GM18508 (cell line): Measurements from ENCODE around the gene IFNL2.

Experiments used
- ATAC-seq: cut with Tn5 transposase; IDR thresholded peaks from one replicate; pipeline ENCODE4 v1.9.1; 2021; ENCODE audit warnings: moderate number of reproducible peaks; ENCODE audit not compliant: insufficient read depth, unreplicated experiment

Gene IFNL2

DNA sequence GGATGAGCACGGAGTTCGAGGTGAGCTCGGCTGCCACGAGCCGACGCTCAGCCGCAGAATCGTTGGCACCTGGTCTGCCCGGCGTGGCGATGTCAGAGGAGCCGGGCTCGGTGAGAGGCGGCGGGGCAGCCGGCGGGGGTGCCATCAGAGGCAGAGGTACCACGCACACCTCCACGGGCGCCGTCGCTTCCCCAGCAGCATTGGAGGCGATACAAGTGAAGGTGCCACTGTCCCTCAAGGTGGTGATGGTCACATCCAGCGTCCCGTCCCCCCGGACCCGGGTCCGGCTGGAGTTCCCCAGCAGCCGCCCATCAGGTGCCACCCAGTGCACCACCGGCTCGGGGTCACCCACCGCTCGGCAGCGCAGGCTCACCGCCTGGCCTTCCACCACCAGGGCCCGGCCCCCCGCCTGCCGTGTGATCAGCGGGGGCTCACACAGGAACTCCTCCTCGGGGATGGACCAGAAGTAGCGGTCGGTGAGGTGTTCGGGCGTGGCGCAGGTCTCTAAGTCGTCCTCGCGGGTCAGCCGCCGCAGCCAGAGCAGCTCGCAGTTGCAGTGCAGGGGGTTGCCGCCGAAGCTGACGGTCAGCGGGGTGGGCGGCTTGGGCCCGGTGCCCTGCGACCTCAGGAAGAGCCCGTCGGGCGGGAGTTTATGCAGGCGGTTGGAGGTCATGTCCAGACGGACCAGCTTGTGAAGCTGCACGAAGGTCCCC is 46.0 kb downstream of the IFNL2 start:
- ATAC-seq = no peak

DNA sequence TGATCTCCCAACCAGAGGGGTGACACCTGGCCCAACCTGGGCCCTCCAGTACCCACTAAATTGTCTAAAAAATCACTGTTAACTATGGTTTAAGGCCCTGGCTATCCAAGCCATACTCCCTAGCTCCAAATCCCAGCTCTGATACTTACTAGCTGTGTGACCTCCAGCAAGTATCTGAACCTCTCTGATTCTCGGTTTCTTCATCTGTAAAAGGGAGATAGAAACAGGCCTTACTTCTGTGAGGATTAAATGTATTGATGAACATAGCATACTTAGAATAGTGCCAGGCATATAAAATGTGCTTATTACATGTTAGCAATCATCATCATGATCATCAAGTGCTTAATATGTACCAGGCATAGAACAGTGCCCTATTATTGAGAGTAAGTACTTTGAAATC is 47.7 kb downstream of the IFNL2 start:
- ATAC-seq = no peak

GRCh38 chr19:39316627-39317321 is 48.6 kb downstream of the IFNL2 start:
- no peak for ATAC-seq

- ATAC-seq = no peak
Observed at GRCh38 chr19:39317476-39317875, 49.3 kb downstream of the IFNL2 start.

- ATAC-seq = no peak
Observed at GRCh38 chr19:39318071-39318470, 49.9 kb downstream of the IFNL2 start.

DNA sequence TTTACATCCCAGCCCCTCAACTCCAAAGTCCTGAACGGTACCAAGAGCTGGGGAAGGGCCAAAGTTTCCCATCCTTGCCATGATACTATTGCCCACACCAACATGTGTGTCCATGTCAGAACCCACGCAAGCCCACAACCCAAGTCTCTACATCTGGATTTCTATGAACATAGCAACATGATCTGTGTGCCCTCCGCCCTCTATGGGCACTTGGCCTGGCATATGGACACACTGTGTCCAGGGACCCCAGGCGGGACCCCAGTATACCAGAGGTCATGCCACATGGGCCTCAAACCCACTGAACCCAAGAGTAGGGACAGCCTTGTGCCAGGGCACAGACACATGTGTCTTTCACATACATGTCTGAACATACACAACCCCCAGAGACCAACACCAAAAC is 50.5 kb downstream of the IFNL2 start:
- ATAC-seq = no peak

DNA sequence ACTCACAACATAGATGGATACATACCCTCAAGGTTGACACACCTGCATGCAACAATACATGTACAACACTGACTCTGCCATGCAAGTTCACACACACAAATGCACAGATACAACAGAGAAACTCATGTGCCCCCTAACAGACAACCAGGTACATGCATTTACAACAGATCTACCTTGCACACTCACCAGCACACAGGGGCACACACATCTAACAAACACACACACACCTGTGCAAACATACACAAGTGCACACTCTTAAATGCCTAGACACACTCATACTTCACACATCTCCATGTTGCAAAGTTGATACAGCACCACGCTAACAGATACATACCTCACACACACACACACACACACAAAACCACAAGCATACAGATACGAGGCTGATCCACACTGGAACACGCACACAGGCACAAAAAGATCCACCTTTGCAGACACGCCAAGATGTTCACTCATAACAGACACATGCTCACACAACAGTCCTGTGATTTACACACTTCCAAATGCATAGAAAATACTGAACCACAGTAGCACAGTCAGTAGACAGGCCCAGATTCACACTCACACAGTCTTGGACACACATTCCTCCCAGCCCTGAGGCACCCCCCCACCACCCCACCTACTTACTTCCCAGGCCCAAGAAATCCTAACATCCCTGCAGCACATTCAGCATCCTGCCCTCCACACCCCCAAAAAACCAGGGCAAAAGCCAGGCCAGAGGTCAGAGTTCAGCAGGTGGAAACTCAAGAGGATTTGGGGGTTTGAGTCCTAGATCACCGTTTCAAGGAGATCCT is 51.1 kb downstream of the IFNL2 start:
- no peak for ATAC-seq
